ENCODE data around the gene ENO4. TPM values are rescaled to one million over a fixed set of nuclear protein-coding genes. Genes with fewer than 3 reads are reported as not detected.

The ENO4 gene
- total RNA-seq, 1 experiment from 2014 or later, result not detected

GRCh38 chr10:116891208-116891607, 41.9 kb downstream of the ENO4 start:
- Histone ChIP-seq H3K36me3 (ENCODE audit: control insufficient read depth, insufficient read depth, low read length) (peaks cover 3% of the 10 kb centered on the region), H3K4me3 (ENCODE audit: low read depth, low read length) (no peak overlapping the region), H3K9me3 (no peaks in the 10 kb centered on the region), H3K4me1 (peaks cover 16% of the 10 kb centered on the region), H3K27me3 (replicated peaks; ENCODE audit: control insufficient read depth, insufficient read depth, low read length) (no peaks in the 10 kb centered on the region)
- no peaks in the 10 kb centered on the region for H3K27me3 Mint-ChIP-seq (ENCODE audit: insufficient read depth, unreplicated experiment)
- peaks cover 19% of the 10 kb centered on the region for H3K4me1 Mint-ChIP-seq (ENCODE audit: low read depth, unreplicated experiment)
- H3K4me3 Mint-ChIP-seq (ENCODE audit: unreplicated experiment), result no peak overlapping the region
- no peak overlapping the region for H3K27ac Mint-ChIP-seq (ENCODE audit: unreplicated experiment)
- intact Hi-C loops (cut with micrococcal nuclease; ENCODE audit: unreplicated experiment), result no loop called here
- CTCF ChIA-PET, result no interaction called here
- no TSS peak for BruUV-seq (replicated peaks)
- H3K36me3 Mint-ChIP-seq (ENCODE audit: insufficient read depth, unreplicated experiment), result peaks cover 75% of the 10 kb centered on the region
- POLR2A ChIA-PET, result no interaction called here
- no peak for TF ChIP-seq CTCF (IDR thresholded peaks at IDR 0.05; ENCODE audit: insufficient read depth in 1 of 2, low read depth in 1 of 2, low read length in 1 of 2, severe bottlenecking in 1 of 2, unreplicated experiment in 1 of 2)
- H3K9me3 Mint-ChIP-seq (ENCODE audit: unreplicated experiment), result no peaks in the 10 kb centered on the region
- DNase-seq, result no peak

- peaks cover 3% of the 10 kb centered on the region; the same call in 1 of the 2 replicates for H3K36me3 ChIP-seq (ENCODE audit: control insufficient read depth, insufficient read depth, low read length)
- H3K27me3 Mint-ChIP-seq (ENCODE audit: insufficient read depth, unreplicated experiment), result no peaks in the 10 kb centered on the region
- peaks cover 16% of the 10 kb centered on the region for H3K4me1 ChIP-seq
- no peaks in the 10 kb centered on the region for H3K9me3 Mint-ChIP-seq (ENCODE audit: unreplicated experiment)
- H3K4me3 ChIP-seq (ENCODE audit: low read depth, low read length), result no peak overlapping the region
- CTCF ChIA-PET, result no interaction called here
- no peak for TF ChIP-seq CTCF (IDR thresholded peaks at IDR 0.05; ENCODE audit: insufficient read depth in 1 of 2, low read depth in 1 of 2, low read length in 1 of 2, severe bottlenecking in 1 of 2, unreplicated experiment in 1 of 2)
- intact Hi-C loops (cut with micrococcal nuclease; ENCODE audit: unreplicated experiment), result no loop called here
- H3K4me3 Mint-ChIP-seq (ENCODE audit: unreplicated experiment), result no peak overlapping the region
- H3K27ac Mint-ChIP-seq (ENCODE audit: unreplicated experiment), result no peak overlapping the region
- no peaks in the 10 kb centered on the region for H3K9me3 ChIP-seq
- no TSS peak for BruUV-seq (replicated peaks)
- POLR2A ChIA-PET, result no interaction called here
- H3K36me3 Mint-ChIP-seq (ENCODE audit: insufficient read depth, unreplicated experiment), result peaks cover 73% of the 10 kb centered on the region
- no peak for DNase-seq
- peaks cover 19% of the 10 kb centered on the region for H3K4me1 Mint-ChIP-seq (ENCODE audit: low read depth, unreplicated experiment)
- H3K27me3 ChIP-seq (replicated peaks; ENCODE audit: control insufficient read depth, insufficient read depth, low read length), result no peaks in the 10 kb centered on the region
Observed at GRCh38 chr10:116892907-116893685, 43.8 kb downstream of the ENO4 start.

GRCh38 chr10:116893686-116894037, 44.4 kb downstream of the ENO4 start:
- H3K36me3 ChIP-seq (ENCODE audit: control insufficient read depth, insufficient read depth, low read length), result no peaks in the 10 kb centered on the region
- H3K4me3 ChIP-seq (ENCODE audit: low read depth, low read length), result no peak overlapping the region
- no TSS peak for BruUV-seq (replicated peaks)
- H3K4me1 Mint-ChIP-seq (ENCODE audit: low read depth, unreplicated experiment), result peaks cover 14% of the 10 kb centered on the region
- H3K4me1 ChIP-seq, result peaks cover 12% of the 10 kb centered on the region
- no peak overlapping the region for H3K27ac Mint-ChIP-seq (ENCODE audit: unreplicated experiment)
- POLR2A ChIA-PET, result no interaction called here
- H3K9me3 Mint-ChIP-seq (ENCODE audit: unreplicated experiment), result no peaks in the 10 kb centered on the region
- no peak for DNase-seq
- CTCF ChIA-PET, result no interaction called here
- H3K27me3 Mint-ChIP-seq (ENCODE audit: insufficient read depth, unreplicated experiment), result no peaks in the 10 kb centered on the region
- TF ChIP-seq CTCF (IDR thresholded peaks at IDR 0.05; ENCODE audit: insufficient read depth in 1 of 2, low read depth in 1 of 2, low read length in 1 of 2, severe bottlenecking in 1 of 2, unreplicated experiment in 1 of 2), result no peak
- peaks cover 67% of the 10 kb centered on the region for H3K36me3 Mint-ChIP-seq (ENCODE audit: insufficient read depth, unreplicated experiment)
- no peaks in the 10 kb centered on the region for H3K27me3 ChIP-seq (replicated peaks; ENCODE audit: control insufficient read depth, insufficient read depth, low read length)
- intact Hi-C loops (cut with micrococcal nuclease; ENCODE audit: unreplicated experiment), result no loop called here
- no peaks in the 10 kb centered on the region for H3K9me3 ChIP-seq
- no peak overlapping the region for H3K4me3 Mint-ChIP-seq (ENCODE audit: unreplicated experiment)
